HepG2 (cell line): ENCODE results near the gene ARHGEF26. TPM values are rescaled to one million over a fixed set of nuclear protein-coding genes. Genes with fewer than 3 reads are reported as not detected.

ENCODE experiments used
- ATAC-seq: fragments of 200-7000 bp; cut with Tn5 transposase; 3 replicates; pipeline ENCODE4 v1.9.1; 2020; ENCODE audit warnings: mild to moderate bottlenecking, moderate library complexity
- BruUV-seq: library from RNA; stranded (reverse); fragments of 400-500 nt; replicated peaks from 2 replicates; lab custom pipeline; 2021; lab: Mats Ljungman, UMichigan
- CTCF ChIA-PET: fragments of 300-600 bp; formaldehyde crosslinking; extraction: SDS; loops from one replicate; lab custom pipeline; 2021; ENCODE audit warnings: low total read pairs, inconsistent platforms, low intra/inter-chr PET ratio; lab: Yijun Ruan, JAX
- POLR2A ChIA-PET: fragments of 350-600 bp; sonication (Branson Sonifier 250); formaldehyde crosslinking; loops from one replicate; lab custom pipeline; 2020; ENCODE audit warnings: antibody characterized with exemption, inconsistent platforms; lab: Yijun Ruan, JAX
- DNase-seq: peaks from one replicate; pipeline ENCODE4 v3.0.0-alpha.2; 2015; ENCODE audit warnings: low spot score
- FAIRE-seq: peaks from 3 replicates; lab custom pipeline; 2011; peaks lifted over from hg19 to GRCh38; lab: Jason Lieb, UNC
- H2AFZ ChIP-seq: one replicate; pipeline ENCODE4 v1.6.1; 2011; ENCODE audit warnings: low read length, inconsistent platforms
- H3K27ac ChIP-seq: fragments of 300-600 bp; 3 replicates; pipeline ENCODE4 v1.8.0; 2011; ENCODE audit warnings: mixed run types, mild to moderate bottlenecking, mixed read lengths, low read length, inconsistent platforms; ENCODE audit not compliant: insufficient read depth; ENCODE audit errors: extremely low read length
- H3K27me3 ChIP-seq, 2 experiments: fragments of 200-600 bp in 1 of 2; 2 replicates in 1 of 2; 3 replicates in 1 of 2; pipeline versions ENCODE4 v1.6.0 to v1.8.0; 2011; ENCODE audit warnings: low read length in 2 of 2, mild to moderate bottlenecking in 2 of 2, moderate library complexity in 2 of 2, inconsistent platforms in 1 of 2; ENCODE audit not compliant: insufficient read depth in 2 of 2, control insufficient read depth in 1 of 2
- H3K36me3 ChIP-seq, 2 experiments: fragments of 200-600 bp in 1 of 2; replicated peaks in 1 of 2; 2 replicates in 1 of 2; 3 replicates in 1 of 2; pipeline versions ENCODE4 v1.5.1 to v1.8.0; 2011; ENCODE audit warnings: low read length in 2 of 2, inconsistent platforms in 1 of 2; ENCODE audit not compliant: insufficient read depth in 2 of 2, control insufficient read depth in 1 of 2
- H3K4me1 ChIP-seq: 2 replicates; pipeline ENCODE4 v1.5.1; 2012; ENCODE audit warnings: low read length, inconsistent platforms; ENCODE audit not compliant: insufficient read depth
- H3K4me2 ChIP-seq: 2 replicates; pipeline ENCODE4 v1.6.0; 2011; ENCODE audit warnings: low read depth, low read length, inconsistent platforms
- H3K4me3 ChIP-seq, 3 experiments: fragments of 200-600 bp in 1 of 3; sonication (generic), shearing (Covaris generic) in 1 of 3; replicated peaks in 1 of 3; 2 replicates each; pipeline ENCODE4 v1.5.1; 2011 to 2016; ENCODE audit warnings: low read length in 3 of 3, inconsistent platforms in 2 of 3, low read depth in 2 of 3, mild to moderate bottlenecking in 2 of 3, control low read depth in 1 of 3, mixed read lengths in 1 of 3; ENCODE audit not compliant: insufficient read depth in 1 of 3
- H3K79me2 ChIP-seq: one replicate; pipeline ENCODE4 v1.6.1; 2011; ENCODE audit warnings: low read length, inconsistent platforms; ENCODE audit not compliant: insufficient read depth
- H3K9ac ChIP-seq: 2 replicates; pipeline ENCODE4 v1.6.0; 2011; ENCODE audit warnings: mild to moderate bottlenecking, low read depth, low read length, inconsistent platforms; ENCODE audit not compliant: insufficient read depth
- H3K9me3 ChIP-seq: 2 replicates; pipeline ENCODE4 v1.5.1; 2012; ENCODE audit warnings: mild to moderate bottlenecking, low read length
- H4K20me1 ChIP-seq: 2 replicates; pipeline ENCODE4 v1.6.0; 2011; ENCODE audit warnings: inconsistent platforms, mild to moderate bottlenecking, low read length, moderate library complexity; ENCODE audit not compliant: insufficient read depth
- CEBPB ChIP-seq: IDR thresholded peaks from 2 replicates; pipeline ENCODE4 v1.6.1; 2011; ENCODE audit warnings: low read depth, low read length, improper control_type of control experiment, borderline replicate concordance
- CHD4 ChIP-seq: fragments of 200-600 bp; sonication (generic); IDR thresholded peaks from 2 replicates; pipeline ENCODE4 v1.7.0; 2017; ENCODE audit warnings: mild to moderate bottlenecking, low read length, borderline replicate concordance
- ELF4 ChIP-seq: sonication (generic); formaldehyde crosslinking; IDR thresholded peaks from 2 replicates; pipeline ENCODE4 v1.5.0; 2020; ENCODE audit warnings: missing genetic modification reagents, mild to moderate bottlenecking, moderate library complexity, borderline replicate concordance
- ETV5 ChIP-seq: IDR thresholded peaks from 2 replicates; pipeline ENCODE4 v1.6.1; 2018; ENCODE audit warnings: missing biosample characterization, missing genetic modification reagents, inconsistent platforms, borderline replicate concordance
- FOXA3 ChIP-seq: IDR thresholded peaks from 2 replicates; pipeline ENCODE4 v1.6.1; 2016; ENCODE audit warnings: missing genetic modification reagents, missing compliant biosample characterization
- FOXP4 ChIP-seq: sonication (generic); formaldehyde crosslinking; IDR thresholded peaks from 2 replicates; pipeline ENCODE4 v1.4.0; 2020; ENCODE audit warnings: missing genetic modification reagents
- HOXA9 ChIP-seq: sonication (generic); formaldehyde crosslinking; IDR thresholded peaks from 2 replicates; pipeline ENCODE4 v1.8.1; 2022; ENCODE audit warnings: missing genetic modification reagents, mild to moderate bottlenecking, moderate library complexity, borderline replicate concordance
- MAF1 ChIP-seq: sonication (generic); formaldehyde crosslinking; IDR thresholded peaks from 2 replicates; pipeline ENCODE4 v1.5.0; 2020; ENCODE audit warnings: missing genetic modification reagents, borderline replicate concordance
- MXD1 ChIP-seq: sonication (generic); formaldehyde crosslinking; IDR thresholded peaks from 2 replicates; pipeline ENCODE4 v1.4.0; 2020; ENCODE audit warnings: mild to moderate bottlenecking, missing genetic modification reagents
- NFYC ChIP-seq: IDR thresholded peaks from 2 replicates; pipeline ENCODE4 v1.6.1; 2016; ENCODE audit warnings: missing genetic modification reagents, missing compliant biosample characterization
- PRDM15 ChIP-seq: sonication (generic); formaldehyde crosslinking; IDR thresholded peaks from 2 replicates; pipeline ENCODE4 v1.4.0; 2020; ENCODE audit warnings: missing genetic modification reagents
- SNAPC5 ChIP-seq: sonication (generic); formaldehyde crosslinking; IDR thresholded peaks from 2 replicates; pipeline ENCODE4 v1.8.1; 2023; ENCODE audit warnings: mild to moderate bottlenecking, missing genetic modification reagents, borderline replicate concordance
- TBP ChIP-seq: sonication (generic); formaldehyde crosslinking; IDR thresholded peaks from 2 replicates; pipeline ENCODE4 v1.5.0; 2020; ENCODE audit warnings: missing genetic modification reagents
- THYN1 ChIP-seq: sonication (generic); formaldehyde crosslinking; IDR thresholded peaks from 2 replicates; pipeline ENCODE4 v1.8.1; 2023; ENCODE audit warnings: low read depth, mild to moderate bottlenecking, moderate library complexity, missing genetic modification reagents, borderline replicate concordance
- ZBTB1 ChIP-seq: sonication (generic); formaldehyde crosslinking; IDR thresholded peaks from 2 replicates; pipeline ENCODE4 v1.4.0; 2020; ENCODE audit warnings: missing genetic modification reagents, borderline replicate concordance
- ZNF275 ChIP-seq: sonication (generic); formaldehyde crosslinking; IDR thresholded peaks from 2 replicates; pipeline ENCODE4 v1.8.0; 2022; ENCODE audit warnings: missing genetic modification reagents, mild to moderate bottlenecking, inconsistent platforms, borderline replicate concordance
- ZNF614 ChIP-seq: IDR thresholded peaks from 2 replicates; pipeline ENCODE4 v1.6.1; 2018; ENCODE audit warnings: missing biosample characterization, missing genetic modification reagents, inconsistent platforms, borderline replicate concordance
- ZSCAN9 ChIP-seq: IDR thresholded peaks from 2 replicates; pipeline ENCODE4 v1.6.1; 2016; ENCODE audit warnings: borderline replicate concordance
- WGBS: methylation state at CpG from one replicate; pipeline ENCODE4 v1.1.6; 2017; ENCODE audit warnings: low lambda C conversion rate; 5-methylcytosine and 5-hydroxymethylcytosine counted together
- in situ Hi-C: cut with HindIII; loops from 2 replicates; pipeline ENCODE4 v1.10.0; 2017; ENCODE audit warnings: low pct_unique_long_range_greater_than_20kb; ENCODE audit not compliant: extremely low pct_ligation_motif_present
- intact Hi-C: fragments of 100-400 bp; cut with micrococcal nuclease; formaldehyde crosslinking; loops from one replicate; pipeline ENCODE4 v1.10.0; 2022; ENCODE audit not compliant: unreplicated experiment
- polyA plus RNA-seq, 8 experiments: library from polyadenylated mRNA; depleted of rRNA in 3 of 8; stranded (reverse) in 7 of 8; unstranded in 1 of 8; fragments of >200 nt; fragmentation: Illumina TruSeq in 4 of 8; extraction: Trizol in 4 of 8; gene quantifications; 2 replicates each; pipeline versions ENCODE4 v1.2.1 to v1.2.3, GENCODE V29; 2011 to 2016; ENCODE audit warnings: low read depth in 4 of 8, missing spikeins in 1 of 8, mixed read lengths in 1 of 8; ENCODE audit not compliant: insufficient read depth in 1 of 8
- total RNA-seq, 5 experiments: library from RNA; depleted of rRNA; stranded (reverse); fragments of >200 nt; fragmentation: Illumina TruSeq; extraction: Trizol; gene quantifications; 2 replicates each; pipeline ENCODE4 v1.2.3, GENCODE V29; 2016; ENCODE audit warnings: low read depth in 1 of 5

The ARHGEF26 gene
- total and polyA plus RNA-seq, 2 of the 13 experiments (the other 11 are each of a cell fraction or from before 2014, with no cell fraction given) = 0.74 to 6.1 TPM

- no TSS peak for BruUV-seq
- DNase-seq (peak; percentile 79), ATAC-seq (peak; percentile 99), FAIRE-seq (peak; percentile 23)
- no peak overlapping the region for H2AFZ ChIP-seq
- intact Hi-C loops = loop anchor here (10.0 kb wide), 1 partner anchor 96 kb away; the partner anchor contains the start of gene ARHGEF26
- no peaks in the 10 kb centered on the region for H4K20me1 ChIP-seq
- H3K4me3 ChIP-seq = no peak overlapping the region
- WGBS = 3% methylated on average over 2 of the region's 2 CpGs
- peaks cover 11% of the 10 kb centered on the region for H3K4me1 ChIP-seq
- ChIA-PET POLR2A (interaction anchor here (0.8 kb wide), 1 partner anchor 80 kb away, joined by 3 read pairs; no protein-coding TSS in a partner anchor), CTCF (no interaction called here)
- no peaks in the 10 kb centered on the region for H3K79me2 ChIP-seq
- peak overlapping the region; percentile 20 for H3K4me2 ChIP-seq
- H3K27me3 ChIP-seq = no peaks in the 10 kb centered on the region
- in situ Hi-C loops = no loop called here
- H3K9me3 ChIP-seq = no peaks in the 10 kb centered on the region
- no peaks in the 10 kb centered on the region for H3K36me3 ChIP-seq
- no peak overlapping the region for H3K27ac ChIP-seq
- H3K9ac ChIP-seq = no peak overlapping the region
- TF ChIP-seq MAF1 = no peak
- TF ChIP-seq HOXA9 (CRISPR knock-in tag) = no peak
- no peak for TF ChIP-seq THYN1 (CRISPR knock-in tag)
- TF ChIP-seq NFYC (CRISPR knock-in tag) = no peak
- TF ChIP-seq CEBPB = peak; percentile 71; the same call in 1 of the 2 replicates
- TF ChIP-seq ZBTB1 = no peak
- no peak for TF ChIP-seq PRDM15 (CRISPR knock-in tag)
- TF ChIP-seq ZSCAN9 = no peak
- 0 out of 2 replicates have a peak, but pooled peaks have one; percentile 31 for TF ChIP-seq FOXP4 (CRISPR knock-in tag)
- no peak for TF ChIP-seq ZNF614
- TF ChIP-seq ZNF275 (CRISPR knock-in tag) = no peak
- TF ChIP-seq TBP (CRISPR knock-in tag) = no peak
- 0 out of 2 replicates have a peak, but pooled peaks have one; percentile 24 for TF ChIP-seq FOXA3 (CRISPR knock-in tag)
- TF ChIP-seq MXD1 (CRISPR knock-in tag) = no peak
- no peak for TF ChIP-seq SNAPC5
- no peak for TF ChIP-seq ETV5 (CRISPR knock-in tag)
- TF ChIP-seq ELF4 (CRISPR knock-in tag) = no peak
- TF ChIP-seq CHD4 = no peak
Observed at GRCh38 chr3:154220462-154220861, 99.3 kb downstream of the ARHGEF26 start.
